Mucosa of descending colon (tissue), 3 donors: ENCODE measurements around the gene TSNAX. TPM values are rescaled to one million over a fixed set of nuclear protein-coding genes. Genes with fewer than 3 reads are reported as not detected.

Experiments used
- ATAC-seq: fragments of 200-7000 bp; cut with Tn5 transposase; one replicate; pipeline ENCODE4 v1.9.1; 2020; ENCODE audit warnings: mild to moderate bottlenecking, moderate library complexity
- DNase-seq, 3 donors: peaks; one replicate each; pipeline ENCODE4 v3.0.0-alpha.2; 2020
- H3K36me3 ChIP-seq: fragments of 200-600 bp; one replicate; pipeline ENCODE4 v1.8.0; 2021; ENCODE audit warnings: low read depth, mild to moderate bottlenecking
- H3K4me1 ChIP-seq: fragments of 200-600 bp; one replicate; pipeline ENCODE4 v1.8.0; 2021; ENCODE audit warnings: low read depth, mild to moderate bottlenecking
- H3K4me3 ChIP-seq: fragments of 200-600 bp; one replicate; pipeline ENCODE4 v1.8.0; 2021; ENCODE audit warnings: mild to moderate bottlenecking
- H3K9me3 ChIP-seq: fragments of 200-600 bp; one replicate; pipeline ENCODE4 v1.8.0; 2021; ENCODE audit warnings: mild to moderate bottlenecking
- CTCF ChIP-seq: fragments of 200-600 bp; IDR thresholded peaks from one replicate; pipeline ENCODE4 v1.8.0; 2022; ENCODE audit warnings: antibody characterized with exemption, mild to moderate bottlenecking
- intact Hi-C, 2 donors: fragments of 100-400 bp; cut with DNase I in 1 of 2; cut with micrococcal nuclease in 1 of 2; formaldehyde crosslinking; loops; one replicate each; pipeline versions ENCODE4 v1.11.0 to v1.11.1; 2022; cut with DNase I, micrococcal nuclease
- long read RNA-seq, 2 donors: library from polyadenylated mRNA; unstranded; transcript quantifications; one replicate each; pipeline ENCODE4 v2.0.0, GENCODE V29; 2019 to 2021
- total RNA-seq, 3 donors: library from RNA; stranded (reverse); fragmentation: NEBNext Ultra II Directional in 2 of 3; extraction: Animal tissue kit (Norgen Biotek cat#: 25700) in 2 of 3; gene quantifications; one replicate each; pipeline versions ENCODE4 v1.2.1 to v1.2.4, GENCODE V29; 2021 to 2023
- donor health status: DM: no; HTN: no; CAD: no; lungs with moderate emphysema.
- donor health status: DM: no; HTN: no; CAD: no.
- donor health status: DM: no; HTN: yes; CAD: no.

Gene TSNAX
- total RNA-seq, result 10 to 100 TPM; 22.0 to 33.2 (median 31.4) TPM
- long read RNA-seq, donor 1, transcript TSNAX-201 (6 exons, 2,650 nt), result major isoform, 39 of 41 reads
- long read RNA-seq, donor 1, partial matches to known transcripts, result 0 of 41 reads
- long read RNA-seq, donor 1, other reads (novel, unspliced or antisense), result 2 of 41 reads
- long read RNA-seq, donor 2, transcript TSNAX-201 (6 exons, 2,650 nt), result major isoform, 27 of 29 reads
- long read RNA-seq, donor 2, partial matches to known transcripts, result 2 of 29 reads
- long read RNA-seq, donor 2, other reads (novel, unspliced or antisense), result 0 of 29 reads

GRCh38 chr1:231528172-231529029 lies at the start of gene TSNAX:
TSS of gene TSNAX (plus strand) at chr1:231528669. CDS start at chr1:231528811, 142 bp downstream.
- Histone ChIP-seq H3K36me3 (peaks cover 5% of the 10 kb centered on the region), H3K4me3 (peak within 1 kb of the TSS; percentile 29), H3K4me1 (peaks cover 28% of the 10 kb centered on the region), H3K9me3 (no peaks in the 10 kb centered on the region)
- ATAC-seq (peak; percentile 100), DNase-seq (peak; percentile 93 to 95 (median 95))
- intact Hi-C loops, result loop anchor here (5.0 to 10.0 kb wide), 2 partner anchors 104 to 106 kb away; partner anchors contain the start of gene EGLN1 (in 2 of the 2)
- TF ChIP-seq CTCF, result no peak

- ATAC-seq (no peak), DNase-seq (no peak)
- Histone ChIP-seq H3K9me3 (no peaks in the 10 kb centered on the region), H3K4me3 (no peak overlapping the region), H3K36me3 (no peaks in the 10 kb centered on the region), H3K4me1 (no peaks in the 10 kb centered on the region)
- intact Hi-C loops, result no loop called here
- no peak for TF ChIP-seq CTCF
Observed at GRCh38 chr1:231478811-231479210, 49.7 kb upstream of the TSNAX start.

- intact Hi-C loops, result no loop called here
- no peaks in the 10 kb centered on the region for H3K9me3 ChIP-seq
- no peak for DNase-seq
- H3K4me3 ChIP-seq, result no peak overlapping the region
- no peak for ATAC-seq
- H3K36me3 ChIP-seq, result no peaks in the 10 kb centered on the region
- no peak for TF ChIP-seq CTCF
- no peaks in the 10 kb centered on the region for H3K4me1 ChIP-seq
Observed at GRCh38 chr1:231480008-231480407, 48.5 kb upstream of the TSNAX start.

GRCh38 chr1:231481289-231481688 lies 47.2 kb upstream of the TSNAX start:
- no peak for TF ChIP-seq CTCF
- ATAC-seq (no peak), DNase-seq (no peak)
- Histone ChIP-seq H3K4me3 (no peak overlapping the region), H3K9me3 (no peaks in the 10 kb centered on the region), H3K36me3 (no peaks in the 10 kb centered on the region), H3K4me1 (no peaks in the 10 kb centered on the region)
- intact Hi-C loops, result no loop called here

- Histone ChIP-seq H3K9me3 (no peaks in the 10 kb centered on the region), H3K4me3 (no peak overlapping the region), H3K4me1 (no peaks in the 10 kb centered on the region), H3K36me3 (no peaks in the 10 kb centered on the region)
- TF ChIP-seq CTCF, result no peak
- ATAC-seq, result no peak
- intact Hi-C loops, result no loop called here
- DNase-seq, result no peak
Observed at GRCh38 chr1:231485029-231485784, 43.3 kb upstream of the TSNAX start.
